IMR-90 (cell line): ENCODE measurements around the gene VAMP8. TPM values are rescaled to one million over a fixed set of nuclear protein-coding genes. Genes with fewer than 3 reads are reported as not detected.

Experiments used
- ATAC-seq: fragments of 200-7000 bp; cut with Tn5 transposase; 2 replicates; pipeline ENCODE4 v1.9.1; 2020; ENCODE audit warnings: low read depth, mild to moderate bottlenecking, moderate library complexity
- BruUV-seq: library from RNA; stranded (reverse); fragments of 400-500 nt; replicated peaks from 2 replicates; lab custom pipeline; 2021; lab: Mats Ljungman, UMichigan
- CTCF ChIA-PET: fragments of 300-600 bp; formaldehyde crosslinking; extraction: SDS; loops from one replicate; lab custom pipeline; 2021; ENCODE audit warnings: antibody characterized with exemption; lab: Yijun Ruan, JAX
- POLR2A ChIA-PET: fragments of 300-600 bp; sonication (Branson Sonifier 250); formaldehyde crosslinking; loops from one replicate; lab custom pipeline; 2022; ENCODE audit warnings: antibody characterized with exemption; ENCODE audit not compliant: unreplicated experiment; lab: Charles Lee
- DNase-seq: peaks from one replicate; pipeline ENCODE4 v3.0.0; 2013
- H2AFZ ChIP-seq: replicated peaks from 2 replicates; pipeline ENCODE3; 2013; ENCODE audit warnings: low read length, mild to moderate bottlenecking; ENCODE audit not compliant: poor library complexity
- H2AK5ac ChIP-seq: 2 replicates; pipeline ENCODE4 v1.6.1; 2013; ENCODE audit warnings: low read depth, low read length, inconsistent platforms
- H2AK9ac ChIP-seq: replicated peaks from 2 replicates; pipeline ENCODE3; 2013; ENCODE audit warnings: mild to moderate bottlenecking, low read depth, low read length, moderate library complexity; ENCODE audit not compliant: poor library complexity
- H2BK120ac ChIP-seq: 2 replicates; pipeline ENCODE4 v1.6.1; 2013; ENCODE audit warnings: low read depth, low read length, inconsistent platforms
- H2BK15ac ChIP-seq: 3 replicates; pipeline ENCODE4 v1.6.1; 2013; ENCODE audit warnings: low read depth, low read length, inconsistent platforms
- H2BK20ac ChIP-seq: 2 replicates; pipeline ENCODE4 v1.6.1; 2013; ENCODE audit warnings: low read depth, mild to moderate bottlenecking, inconsistent platforms, low read length, moderate library complexity
- H2BK5ac ChIP-seq: 2 replicates; pipeline ENCODE4 v1.6.1; 2013; ENCODE audit warnings: mild to moderate bottlenecking, low read depth, low read length, inconsistent platforms; ENCODE audit not compliant: poor library complexity, severe bottlenecking
- H3K14ac ChIP-seq: replicated peaks from 2 replicates; pipeline ENCODE4 v1.6.1; 2013; ENCODE audit warnings: low read depth, low read length, inconsistent platforms
- H3K18ac ChIP-seq: 2 replicates; pipeline ENCODE4 v1.6.1; 2013; ENCODE audit warnings: low read depth, low read length, control low read depth
- H3K23ac ChIP-seq: 2 replicates; pipeline ENCODE4 v1.6.1; 2013; ENCODE audit warnings: low read depth, low read length, inconsistent platforms
- H3K27ac ChIP-seq: 2 replicates; pipeline ENCODE4 v1.5.1; 2013; ENCODE audit warnings: mild to moderate bottlenecking, control low read depth, low read length; ENCODE audit not compliant: insufficient read depth
- H3K27me3 ChIP-seq: 2 replicates; pipeline ENCODE4 v1.6.1; 2013; ENCODE audit warnings: low read length; ENCODE audit not compliant: control insufficient read depth, insufficient read depth
- H3K36me3 ChIP-seq: 2 replicates; pipeline ENCODE4 v1.6.1; 2013; ENCODE audit warnings: low read length, mixed read lengths; ENCODE audit not compliant: control insufficient read depth, insufficient read depth
- H3K4ac ChIP-seq: 2 replicates; pipeline ENCODE4 v1.6.1; 2013; ENCODE audit warnings: low read depth, low read length, inconsistent platforms
- H3K4me1 ChIP-seq: 2 replicates; pipeline ENCODE4 v1.6.1; 2013; ENCODE audit warnings: low read length, mixed read lengths; ENCODE audit not compliant: control insufficient read depth, insufficient read depth
- H3K4me2 ChIP-seq: 2 replicates; pipeline ENCODE4 v1.6.1; 2013; ENCODE audit warnings: low read depth, mild to moderate bottlenecking, control low read depth, low read length, moderate library complexity
- H3K4me3 ChIP-seq: 2 replicates; pipeline ENCODE4 v1.5.1; 2013; ENCODE audit warnings: low read depth, mild to moderate bottlenecking, control low read depth, low read length, moderate library complexity; ENCODE audit not compliant: insufficient read depth
- H3K56ac ChIP-seq: 2 replicates; pipeline ENCODE4 v1.6.1; 2013; ENCODE audit warnings: low read length, inconsistent platforms; ENCODE audit not compliant: insufficient read depth; ENCODE audit errors: extremely low read depth
- H3K79me1 ChIP-seq, 2 experiments: 2 replicates each; pipeline ENCODE4 v1.6.1; 2013; ENCODE audit warnings: low read length in 2 of 2, inconsistent platforms in 1 of 2, low read depth in 1 of 2
- H3K9ac ChIP-seq: 2 replicates; pipeline ENCODE4 v1.6.1; 2013; ENCODE audit warnings: low read depth, low read length, control low read depth
- H3K9me1 ChIP-seq: 2 replicates; pipeline ENCODE4 v1.6.1; 2013; ENCODE audit warnings: low read length, inconsistent platforms; ENCODE audit not compliant: insufficient read depth
- H3K9me3 ChIP-seq: 2 replicates; pipeline ENCODE4 v1.6.1; 2013; ENCODE audit warnings: low read length; ENCODE audit not compliant: control insufficient read depth, insufficient read depth
- H4K20me1 ChIP-seq: 2 replicates; pipeline ENCODE4 v1.6.1; 2013; ENCODE audit warnings: low read length, inconsistent platforms; ENCODE audit not compliant: insufficient read depth
- H4K5ac ChIP-seq: 2 replicates; pipeline ENCODE4 v1.6.1; 2013; ENCODE audit warnings: mild to moderate bottlenecking, low read depth, low read length, control low read depth
- H4K8ac ChIP-seq, 2 experiments: 2 replicates each; pipeline ENCODE4 v1.6.1; 2013; ENCODE audit warnings: low read depth in 2 of 2, low read length in 2 of 2, control low read depth in 1 of 2, inconsistent platforms in 1 of 2
- H4K91ac ChIP-seq: 2 replicates; pipeline ENCODE4 v1.6.1; 2013; ENCODE audit warnings: low read depth, low read length, inconsistent platforms; ENCODE audit not compliant: insufficient read depth
- CEBPB ChIP-seq: IDR thresholded peaks from 2 replicates; pipeline ENCODE4 v1.6.1; 2012; ENCODE audit warnings: low read depth, low read length, improper control_type of control experiment
- CHD1 ChIP-seq: IDR thresholded peaks from 2 replicates; pipeline ENCODE4 v1.6.1; 2012; ENCODE audit warnings: low read depth, low read length, improper control_type of control experiment
- CTCF ChIP-seq: conservative IDR thresholded peaks from 2 replicates; pipeline ENCODE4 v1.5.1; 2012; ENCODE audit warnings: mild to moderate bottlenecking, low read depth, low read length, improper control_type of control experiment
- ELK1 ChIP-seq: fragments of 150-350 bp; IDR thresholded peaks from 2 replicates; pipeline ENCODE4 v1.6.1; 2016; ENCODE audit warnings: low read depth, mild to moderate bottlenecking, low read length, moderate library complexity, borderline replicate concordance
- FOS ChIP-seq: fragments of 150-350 bp; IDR thresholded peaks from 2 replicates; pipeline ENCODE4 v1.6.1; 2016; ENCODE audit warnings: low read depth, low read length
- MXI1 ChIP-seq: IDR thresholded peaks from 2 replicates; pipeline ENCODE4 v1.6.1; 2012; ENCODE audit warnings: low read depth, mild to moderate bottlenecking, low read length, moderate library complexity, borderline replicate concordance
- POLR2A ChIP-seq: IDR thresholded peaks from 2 replicates; pipeline ENCODE4 v1.6.1; 2012; ENCODE audit warnings: mild to moderate bottlenecking, low read depth, low read length
- RAD21 ChIP-seq: IDR thresholded peaks from 2 replicates; pipeline ENCODE4 v1.6.1; 2012; ENCODE audit warnings: low read length, improper control_type of control experiment
- RCOR1 ChIP-seq: IDR thresholded peaks from 2 replicates; pipeline ENCODE4 v1.6.1; 2012; ENCODE audit warnings: mild to moderate bottlenecking, low read length, improper control_type of control experiment; ENCODE audit not compliant: insufficient replicate concordance
- RFX5 ChIP-seq: IDR thresholded peaks from 2 replicates; pipeline ENCODE4 v1.8.0; 2012; ENCODE audit warnings: low read depth, mild to moderate bottlenecking, low read length, moderate library complexity
- USF2 ChIP-seq: fragments of 150-350 bp; IDR thresholded peaks from 2 replicates; pipeline ENCODE4 v1.6.1; 2017; ENCODE audit warnings: mild to moderate bottlenecking, antibody characterized with exemption, low read length, low read depth
- WGBS, 2 experiments: methylation state at CpG; one replicate each; pipeline versions ENCODE4 v1.1.5 to v1.1.7; 2013; ENCODE audit warnings: missing lambda C conversion rate in 2 of 2; ENCODE audit not compliant: insufficient read length in 1 of 2; ENCODE audit errors: extremely low coverage in 2 of 2; 5-methylcytosine and 5-hydroxymethylcytosine counted together
- dilution Hi-C: fragments of 300-500 bp; cut with HindIII; formaldehyde crosslinking; loops from one replicate; pipeline ENCODE4 v1.14.3; 2018; ENCODE audit warnings: low sequenced_read_pairs; ENCODE audit not compliant: unreplicated experiment
- in situ Hi-C: fragments of 300-500 bp; cut with MboI; formaldehyde crosslinking; loops from 3 replicates; pipeline ENCODE4 v1.14.3; 2019; ENCODE audit warnings: low sequenced_read_pairs, inconsistent platforms, mixed read lengths
- intact Hi-C: fragments of 100-400 bp; cut with micrococcal nuclease; formaldehyde crosslinking; loops from 2 replicates; pipeline ENCODE4 v1.10.0; 2022
- polyA plus RNA-seq, 3 experiments: library from polyadenylated mRNA; depleted of rRNA; stranded (reverse); fragments of >200 nt; gene quantifications; 2 replicates each; pipeline ENCODE4 v1.2.3, GENCODE V29; 2012; ENCODE audit warnings: low replicate concordance in 1 of 3
- total RNA-seq: library from RNA; depleted of rRNA; stranded (reverse); fragments of >200 nt; gene quantifications from 2 replicates; pipeline ENCODE4 v1.2.3, GENCODE V29; 2012

Gene VAMP8
- total and polyA plus RNA-seq, 2 of the 4 experiments (the other 2 are of a cell fraction), result 0.90 to 1.9 TPM

GRCh38 chr2:85542777-85543176, 34.6 kb upstream of the VAMP8 start:
- no TSS peak for BruUV-seq
- no peak overlapping the region for H3K14ac ChIP-seq
- H3K9me1 ChIP-seq, result 0 out of 2 replicates have a peak, but pooled peaks cover 6% of the 10 kb centered on the region
- peaks cover 76% of the 10 kb centered on the region for H4K20me1 ChIP-seq
- ChIA-PET CTCF (interaction anchor here (1.2 kb wide), 1 partner anchor 122 kb away, joined by 4 read pairs; no protein-coding TSS in a partner anchor), POLR2A (no interaction called here)
- ATAC-seq (no peak), DNase-seq (no peak)
- H4K91ac ChIP-seq, result no peak overlapping the region
- no CpG with 5 or more reads among the region's 4 CpGs for WGBS, 2 experiments
- dilution Hi-C loops, result no loop called here
- H3K4ac ChIP-seq, result no peak overlapping the region
- H3K23ac ChIP-seq, result peak overlapping the region; percentile 52
- no peak overlapping the region for H3K18ac ChIP-seq
- H3K79me1 ChIP-seq, result peaks cover 12 to 46% of the 10 kb centered on the region in 2 experiments
- H2BK120ac ChIP-seq, result no peak overlapping the region
- in situ Hi-C loops, result no loop called here
- no peak overlapping the region for H3K4me3 ChIP-seq
- H2BK15ac ChIP-seq, result no peak overlapping the region
- H2AFZ ChIP-seq, result no peak overlapping the region
- H2BK5ac ChIP-seq, result no peak overlapping the region
- no peak for TF ChIP-seq CEBPB
- TF ChIP-seq RCOR1, result no peak
- no peak; the same call in 1 of the 2 replicates for TF ChIP-seq POLR2A
- TF ChIP-seq FOS, result no peak
- no peak for TF ChIP-seq CTCF
- no peak for TF ChIP-seq CHD1
- no peak for TF ChIP-seq ELK1
- no peak for TF ChIP-seq MXI1
- no peak for TF ChIP-seq USF2
- no peak for TF ChIP-seq RFX5
- TF ChIP-seq RAD21, result no peak
- H3K27ac ChIP-seq, result no peak overlapping the region
- H3K36me3 ChIP-seq, result peaks cover 36% of the 10 kb centered on the region
- H3K9ac ChIP-seq, result no peak overlapping the region
- no peak overlapping the region for H3K4me2 ChIP-seq
- H3K4me1 ChIP-seq, result peaks cover 4% of the 10 kb centered on the region
- no peak overlapping the region for H2BK20ac ChIP-seq
- H2AK5ac ChIP-seq, result no peak overlapping the region
- intact Hi-C loops, result no loop called here
- no peak overlapping the region for H4K5ac ChIP-seq
- no peak overlapping the region for H3K56ac ChIP-seq
- no peaks in the 10 kb centered on the region for H3K27me3 ChIP-seq
- H3K9me3 ChIP-seq, result no peaks in the 10 kb centered on the region
- H4K8ac ChIP-seq, result no peak overlapping the region
- no peak overlapping the region for H2AK9ac ChIP-seq
